Stimulated activated effector memory CD8-positive, alpha-beta T cell treated with anti-CD3 and anti-CD28 coated beads, Interleukin-12 subunit alpha, Interleukin-12 subunit beta, amount 100 ng/mL, for 72 hours (primary cell): ENCODE data around the gene ZNF862.
A peak's percentile ranks its signal among the peaks of the same experiment; 100 is the strongest.

Experiments
- ATAC-seq: fragments of 150-1000 bp; cut with Tn5 transposase; 2 replicates; pipeline ENCODE4 v1.10.0; 2021
- DNase-seq, 2 donors: peaks; one replicate each; pipeline ENCODE4 v3.0.0; 2021 to 2022; ENCODE audit warnings: low spot score in 2 of 2
- H3K27ac Mint-ChIP-seq: one replicate; pipeline ENCODE4 v1.8.0; 2022; ENCODE audit warnings: mild to moderate bottlenecking, mixed read lengths
- H3K36me3 Mint-ChIP-seq: one replicate; pipeline ENCODE4 v1.8.0; 2022; ENCODE audit warnings: mild to moderate bottlenecking, mixed read lengths
- H3K4me1 Mint-ChIP-seq: one replicate; pipeline ENCODE4 v1.8.0; 2022; ENCODE audit warnings: mixed read lengths
- H3K4me3 Mint-ChIP-seq: one replicate; pipeline ENCODE4 v1.8.0; 2022; ENCODE audit warnings: mild to moderate bottlenecking, mixed read lengths
- H3K9me3 Mint-ChIP-seq: one replicate; pipeline ENCODE4 v1.8.0; 2022; ENCODE audit warnings: mixed read lengths

The ZNF862 gene

GRCh38 chr7:149845257-149845980, 7.2 kb downstream of the ZNF862 start:
- no peak overlapping the region for H3K27ac Mint-ChIP-seq
- DNase-seq = no peak
- H3K4me3 Mint-ChIP-seq = no peak overlapping the region
- H3K4me1 Mint-ChIP-seq = peaks cover 23% of the 10 kb centered on the region
- H3K9me3 Mint-ChIP-seq = no peaks in the 10 kb centered on the region
- peaks cover 10% of the 10 kb centered on the region for H3K36me3 Mint-ChIP-seq
- no peak for ATAC-seq

GRCh38 chr7:149846021-149846420, 7.8 kb downstream of the ZNF862 start:
- H3K4me3 Mint-ChIP-seq = no peak overlapping the region
- peaks cover 10% of the 10 kb centered on the region for H3K36me3 Mint-ChIP-seq
- no peak for DNase-seq
- H3K27ac Mint-ChIP-seq = no peak overlapping the region
- H3K4me1 Mint-ChIP-seq = peaks cover 19% of the 10 kb centered on the region
- no peaks in the 10 kb centered on the region for H3K9me3 Mint-ChIP-seq
- no peak for ATAC-seq

GRCh38 chr7:149846436-149847046, 8.4 kb downstream of the ZNF862 start:
- Mint-ChIP-seq H3K36me3 (peaks cover 10% of the 10 kb centered on the region), H3K4me1 (peaks cover 15% of the 10 kb centered on the region), H3K4me3 (no peak overlapping the region), H3K9me3 (no peaks in the 10 kb centered on the region), H3K27ac (no peak overlapping the region)
- no peak for DNase-seq
- ATAC-seq = no peak

GRCh38 chr7:149849174-149849573, 11.0 kb downstream of the ZNF862 start:
- Mint-ChIP-seq H3K4me1 (peaks cover 11% of the 10 kb centered on the region), H3K4me3 (no peak overlapping the region), H3K9me3 (no peaks in the 10 kb centered on the region), H3K27ac (no peak overlapping the region), H3K36me3 (peaks cover 10% of the 10 kb centered on the region)
- ATAC-seq (no peak), DNase-seq (no peak)

- ATAC-seq (no peak), DNase-seq (no peak)
- Mint-ChIP-seq H3K4me3 (no peak overlapping the region), H3K9me3 (no peaks in the 10 kb centered on the region), H3K36me3 (peaks cover 8% of the 10 kb centered on the region), H3K4me1 (peaks cover 12% of the 10 kb centered on the region), H3K27ac (no peak overlapping the region)
These were observed 11.9 kb downstream of the ZNF862 start for GRCh38 chr7:149850007-149850594.

- Mint-ChIP-seq H3K9me3 (no peaks in the 10 kb centered on the region), H3K4me3 (no peak overlapping the region), H3K36me3 (peaks cover 4% of the 10 kb centered on the region), H3K27ac (no peak overlapping the region), H3K4me1 (peaks cover 18% of the 10 kb centered on the region)
- no peak for DNase-seq
- ATAC-seq = no peak
These were observed 12.5 kb downstream of the ZNF862 start for GRCh38 chr7:149850716-149851115.

GRCh38 chr7:149851449-149851848, 13.3 kb downstream of the ZNF862 start:
- peaks cover 22% of the 10 kb centered on the region for H3K4me1 Mint-ChIP-seq

GRCh38 chr7:149853157-149853556, 15.0 kb downstream of the ZNF862 start:
- H3K4me3 Mint-ChIP-seq = no peak overlapping the region
- no peak overlapping the region for H3K27ac Mint-ChIP-seq
- DNase-seq = no peak
- no peak for ATAC-seq
- H3K9me3 Mint-ChIP-seq = no peaks in the 10 kb centered on the region
- no peaks in the 10 kb centered on the region for H3K36me3 Mint-ChIP-seq
- peaks cover 31% of the 10 kb centered on the region for H3K4me1 Mint-ChIP-seq

More at GRCh38 chr7:149851449-149851848, 13.3 kb downstream of the ZNF862 start:
- Mint-ChIP-seq H3K9me3 (no peaks in the 10 kb centered on the region), H3K27ac (no peak overlapping the region), H3K36me3 (no peaks in the 10 kb centered on the region), H3K4me3 (no peak overlapping the region)
- DNase-seq (no peak), ATAC-seq (no peak)

- H3K9me3 Mint-ChIP-seq = no peaks in the 10 kb centered on the region
- peaks cover 31% of the 10 kb centered on the region for H3K4me1 Mint-ChIP-seq
- no peaks in the 10 kb centered on the region for H3K36me3 Mint-ChIP-seq
- DNase-seq = no peak
- peak; percentile 58 for ATAC-seq
- no peak overlapping the region for H3K4me3 Mint-ChIP-seq
- peak overlapping the region; percentile 61 for H3K27ac Mint-ChIP-seq
These were observed 16.6 kb downstream of the ZNF862 start for GRCh38 chr7:149854611-149855360.

- peak overlapping the region; percentile 61 for H3K27ac Mint-ChIP-seq
- no peaks in the 10 kb centered on the region for H3K36me3 Mint-ChIP-seq
- no peaks in the 10 kb centered on the region for H3K9me3 Mint-ChIP-seq
- ATAC-seq = no peak
- H3K4me3 Mint-ChIP-seq = no peak overlapping the region
- DNase-seq = no peak
- peaks cover 31% of the 10 kb centered on the region for H3K4me1 Mint-ChIP-seq
These were observed 17.5 kb downstream of the ZNF862 start for GRCh38 chr7:149855361-149856305.

GRCh38 chr7:149856583-149856982, 18.4 kb downstream of the ZNF862 start:
- Mint-ChIP-seq H3K9me3 (no peaks in the 10 kb centered on the region), H3K27ac (peak overlapping the region; percentile 61), H3K36me3 (no peaks in the 10 kb centered on the region), H3K4me3 (peak overlapping the region; percentile 22), H3K4me1 (peaks cover 31% of the 10 kb centered on the region)
- ATAC-seq (peak; percentile 66), DNase-seq (no peak)

- no peak overlapping the region for H3K27ac Mint-ChIP-seq
- peaks cover 6% of the 10 kb centered on the region for H3K36me3 Mint-ChIP-seq
- no peak overlapping the region for H3K4me3 Mint-ChIP-seq
- DNase-seq (no peak), ATAC-seq (no peak)
- no peaks in the 10 kb centered on the region for H3K9me3 Mint-ChIP-seq
- H3K4me1 Mint-ChIP-seq = peaks cover 29% of the 10 kb centered on the region
These were observed 21.2 kb downstream of the ZNF862 start for GRCh38 chr7:149859369-149859768.

- Mint-ChIP-seq H3K27ac (no peak overlapping the region), H3K9me3 (no peaks in the 10 kb centered on the region), H3K4me1 (peaks cover 30% of the 10 kb centered on the region), H3K4me3 (no peak overlapping the region), H3K36me3 (peaks cover 6% of the 10 kb centered on the region)
- no peak for DNase-seq
- no peak for ATAC-seq
These were observed 21.7 kb downstream of the ZNF862 start for GRCh38 chr7:149859876-149860275.

GRCh38 chr7:149860821-149861727, 22.9 kb downstream of the ZNF862 start:
- no peak overlapping the region for H3K4me3 Mint-ChIP-seq
- no peak for ATAC-seq
- peaks cover 6% of the 10 kb centered on the region for H3K36me3 Mint-ChIP-seq
- no peak overlapping the region for H3K27ac Mint-ChIP-seq
- H3K9me3 Mint-ChIP-seq = no peaks in the 10 kb centered on the region
- DNase-seq = no peak
- H3K4me1 Mint-ChIP-seq = peaks cover 29% of the 10 kb centered on the region
